CD14-positive monocyte (primary cell): ENCODE data around the gene CYB5RL. TPM values are rescaled to one million over a fixed set of nuclear protein-coding genes. Genes with fewer than 3 reads are reported as not detected.

Experiments used
- DNase-seq, 3 donors: peaks; one replicate each; pipeline ENCODE4 v3.0.0-alpha.2; 2011 to 2022
- H2AFZ ChIP-seq: 2 replicates; pipeline ENCODE4 v1.6.0; 2012; ENCODE audit warnings: mild to moderate bottlenecking, low read depth, low read length, inconsistent platforms; ENCODE audit not compliant: insufficient read depth, poor library complexity, severe bottlenecking
- H3K27ac ChIP-seq, 2 donors: 1 replicate in 1 of 2; 2 replicates in 1 of 2; pipeline ENCODE4 v1.5.1; 2012 to 2013; ENCODE audit warnings: low read length in 2 of 2, control low read depth in 1 of 2, inconsistent platforms in 1 of 2, low read depth in 1 of 2, mild to moderate bottlenecking in 1 of 2
- H3K27me3 ChIP-seq, 2 donors: one replicate each; pipeline versions ENCODE4 v1.6.0 to v1.6.1; 2011 to 2013; ENCODE audit warnings: low read length in 2 of 2; ENCODE audit not compliant: control insufficient read depth in 2 of 2, insufficient read depth in 2 of 2
- H3K36me3 ChIP-seq, 2 donors: replicated peaks in 1 of 2; 1 replicate in 1 of 2; 2 replicates in 1 of 2; pipeline versions ENCODE4 v1.5.1 to v1.6.1; 2012 to 2013; ENCODE audit warnings: low read length in 2 of 2, control low read depth in 1 of 2, inconsistent platforms in 1 of 2, mild to moderate bottlenecking in 1 of 2; ENCODE audit not compliant: insufficient read depth in 2 of 2, control insufficient read depth in 1 of 2
- H3K4me1 ChIP-seq, 2 donors: 1 replicate in 1 of 2; 2 replicates in 1 of 2; pipeline versions ENCODE4 v1.5.1 to v1.6.1; 2012 to 2013; ENCODE audit warnings: low read length in 2 of 2, control low read depth in 1 of 2, inconsistent platforms in 1 of 2, mild to moderate bottlenecking in 1 of 2, moderate library complexity in 1 of 2; ENCODE audit not compliant: insufficient read depth in 2 of 2, control insufficient read depth in 1 of 2
- H3K4me2 ChIP-seq: replicated peaks from 2 replicates; pipeline ENCODE3; 2012; ENCODE audit warnings: low read length, moderate library complexity, mild to moderate bottlenecking; ENCODE audit not compliant: poor library complexity, severe bottlenecking; ENCODE audit errors: extremely low read depth
- H3K4me3 ChIP-seq, 3 experiments: fragments of 200-600 bp in 1 of 3; sonication (generic) in 1 of 3; replicated peaks in 1 of 3; 1 replicate in 2 of 3; 2 replicates in 1 of 3; pipeline ENCODE4 v1.5.1; 2011 to 2013; ENCODE audit warnings: low read length in 3 of 3, mild to moderate bottlenecking in 3 of 3, control low read depth in 2 of 3, low read depth in 2 of 3, inconsistent platforms in 1 of 3, moderate library complexity in 1 of 3
- H3K79me2 ChIP-seq: 2 replicates; pipeline ENCODE4 v1.6.0; 2012; ENCODE audit warnings: mild to moderate bottlenecking, control low read depth, inconsistent platforms, low read length, moderate library complexity; ENCODE audit not compliant: insufficient read depth
- H3K9ac ChIP-seq: 2 replicates; pipeline ENCODE4 v1.6.0; 2017; ENCODE audit warnings: low read length, mild to moderate bottlenecking; ENCODE audit not compliant: insufficient read depth, poor library complexity, severe bottlenecking
- H3K9me3 ChIP-seq, 2 donors: replicated peaks in 1 of 2; 1 replicate in 1 of 2; 2 replicates in 1 of 2; pipeline versions ENCODE4 v1.5.1 to v1.6.1; 2012 to 2013; ENCODE audit warnings: low read length in 2 of 2, control low read depth in 1 of 2; ENCODE audit not compliant: control insufficient read depth in 1 of 2, insufficient read depth in 1 of 2
- H4K20me1 ChIP-seq: 2 replicates; pipeline ENCODE4 v1.6.0; 2012; ENCODE audit warnings: mild to moderate bottlenecking, low read length, control low read depth, moderate library complexity; ENCODE audit not compliant: insufficient read depth
- H3K27ac Mint-ChIP-seq, 7 donors: one replicate each; pipeline ENCODE4 v1.8.0; 2020; ENCODE audit warnings: mild to moderate bottlenecking in 7 of 7, mixed read lengths in 7 of 7, moderate library complexity in 6 of 7, inconsistent platforms in 2 of 7
- H3K27me3 Mint-ChIP-seq, 3 donors: one replicate each; pipeline ENCODE4 v1.8.0; 2021 to 2022; ENCODE audit warnings: low read depth in 3 of 3, mild to moderate bottlenecking in 3 of 3, mixed read lengths in 3 of 3, moderate library complexity in 3 of 3, inconsistent platforms in 1 of 3
- H3K36me3 Mint-ChIP-seq, 2 donors: one replicate each; pipeline ENCODE4 v1.8.0; 2020; ENCODE audit warnings: mixed read lengths in 2 of 2, inconsistent platforms in 1 of 2, mild to moderate bottlenecking in 1 of 2
- H3K4me1 Mint-ChIP-seq: one replicate; pipeline ENCODE4 v1.8.0; 2020; ENCODE audit warnings: mild to moderate bottlenecking, mixed read lengths
- H3K4me3 Mint-ChIP-seq, 2 donors: one replicate each; pipeline ENCODE4 v1.8.0; 2020; ENCODE audit warnings: mild to moderate bottlenecking in 2 of 2, mixed read lengths in 2 of 2, moderate library complexity in 1 of 2
- H3K9me3 Mint-ChIP-seq, 7 donors: one replicate each; pipeline ENCODE4 v1.8.0; 2020 to 2022; ENCODE audit warnings: mixed read lengths in 7 of 7, mild to moderate bottlenecking in 6 of 7, moderate library complexity in 6 of 7, inconsistent platforms in 2 of 7
- CTCF ChIP-seq: fragments of 200-600 bp; IDR thresholded peaks from one replicate; pipeline ENCODE4 v1.8.0; 2022; ENCODE audit warnings: antibody characterized with exemption, mild to moderate bottlenecking
- WGBS: methylation state at CpG from one replicate; pipeline ENCODE4 v1.1.5; 2013; ENCODE audit warnings: missing lambda C conversion rate; ENCODE audit not compliant: insufficient coverage; 5-methylcytosine and 5-hydroxymethylcytosine counted together
- intact Hi-C, 2 donors: fragments of 100-400 bp; cut with micrococcal nuclease; formaldehyde crosslinking; loops; one replicate each; pipeline versions ENCODE4 v1.15.0 to v1.15.1; 2023
- polyA plus RNA-seq, 3 donors: library from polyadenylated mRNA; depleted of rRNA in 1 of 3; unstranded in 2 of 3; stranded (reverse) in 1 of 3; fragments of 300-500 nt in 2 of 3; fragments of >200 nt in 1 of 3; fragmentation: Illumina TruSeq in 2 of 3; gene quantifications; 1 replicate in 2 of 3; 2 replicates in 1 of 3; pipeline ENCODE4 v1.2.3, GENCODE V29; 2012 to 2021

Gene CYB5RL
- polyA plus RNA-seq, 3 donors: 0.76 to 3.9 (median 1.5) TPM

GRCh38 chr1:54243022-54243421 is 43.2 kb upstream of the CYB5RL start:
- H3K9ac ChIP-seq: no peak overlapping the region
- WGBS: 93% methylated on average over 3 of the region's 13 CpGs
- Mint-ChIP-seq H3K4me3 (no peak overlapping the region), H3K36me3 (peaks cover 19 to 46% of the 10 kb centered on the region in 2 donors), H3K9me3 (no peaks in the 10 kb centered on the region), H3K27me3 (no peaks in the 10 kb centered on the region), H3K4me1 (peaks cover 21% of the 10 kb centered on the region), H3K27ac (peak overlapping the region in 2 of 7 donors; percentile 17 to 18)
- no peak overlapping the region for H3K4me2 ChIP-seq
- no peaks in the 10 kb centered on the region for H4K20me1 ChIP-seq
- H3K27me3 ChIP-seq: no peaks in the 10 kb centered on the region
- peaks cover 4 to 12% of the 10 kb centered on the region in 2 donors for H3K36me3 ChIP-seq
- intact Hi-C loops: no loop called here
- no peak for TF ChIP-seq CTCF
- no peak overlapping the region for H2AFZ ChIP-seq
- no peaks in the 10 kb centered on the region for H3K9me3 ChIP-seq
- H3K4me1 ChIP-seq: peaks cover 18 to 21% of the 10 kb centered on the region in 2 donors
- no peak overlapping the region for H3K4me3 ChIP-seq
- H3K79me2 ChIP-seq: no peaks in the 10 kb centered on the region
- H3K27ac ChIP-seq: no peak overlapping the region
- no peak for DNase-seq

GRCh38 chr1:54241364-54241763 is 41.5 kb upstream of the CYB5RL start:
- no peaks in the 10 kb centered on the region for H3K9me3 Mint-ChIP-seq
- H3K4me1 ChIP-seq: peaks cover 21 to 22% of the 10 kb centered on the region in 2 donors
- no peak for TF ChIP-seq CTCF
- H3K79me2 ChIP-seq: no peaks in the 10 kb centered on the region
- H2AFZ ChIP-seq: no peak overlapping the region
- no peak overlapping the region for H3K4me3 Mint-ChIP-seq
- no peak overlapping the region for H3K4me3 ChIP-seq
- peaks cover 26% of the 10 kb centered on the region for H3K4me1 Mint-ChIP-seq
- H3K9me3 ChIP-seq: no peaks in the 10 kb centered on the region
- H3K9ac ChIP-seq: no peak overlapping the region
- intact Hi-C loops: no loop called here
- H3K36me3 Mint-ChIP-seq: peaks cover 32 to 57% of the 10 kb centered on the region in 2 donors
- no peaks in the 10 kb centered on the region for H4K20me1 ChIP-seq
- H3K36me3 ChIP-seq: peaks cover 3 to 27% of the 10 kb centered on the region in 2 donors
- no peak overlapping the region for H3K27ac ChIP-seq
- WGBS: 88% methylated on average over 4 of the region's 6 CpGs
- peak overlapping the region in 1 of 7 donors; percentile 54 for H3K27ac Mint-ChIP-seq
- no peaks in the 10 kb centered on the region for H3K27me3 ChIP-seq
- no peak overlapping the region for H3K4me2 ChIP-seq
- H3K27me3 Mint-ChIP-seq: peaks cover 0 to 1% (median 0%) of the 10 kb centered on the region in 3 donors
- no peak for DNase-seq
